OCI-LY3 (cell line): ENCODE data around the gene DDX11.
"Not testable (repeated sequence)": the region's sequence is repeated elsewhere in the genome, so short reads cannot be mapped to it uniquely, and the experiment has no call there.

Experiments used
- CTCF ChIP-seq: fragments of 200-600, 300-600 bp; sonication (generic); IDR thresholded peaks from 2 replicates; pipeline ENCODE4 v1.5.1; 2014; ENCODE audit warnings: antibody characterized with exemption, low read length, low read depth
- EZH2phosphoT487 ChIP-seq: fragments of 200-600 bp; shearing (Covaris generic); IDR thresholded peaks from 2 replicates; pipeline ENCODE4 v1.6.1; 2018; ENCODE audit warnings: antibody characterized with exemption, mixed run types, low read depth

- TF ChIP-seq CTCF, EZH2phosphoT487: not testable (repeated sequence)
Measured at GRCh38 chr12:31098771-31099170, 25.1 kb downstream of the DDX11 start.
